Fibroblast of pulmonary artery (primary cell): ENCODE measurements around the gene AKAP8.
A peak's percentile ranks its signal among the peaks of the same experiment; 100 is the strongest.

Experiments used
- DNase-seq: peaks from one replicate; pipeline ENCODE4 v3.0.0-alpha.2; 2010; ENCODE audit warnings: low read depth
- H3K4me3 ChIP-seq: replicated peaks from 2 replicates; pipeline ENCODE4 v1.5.1; 2011; ENCODE audit warnings: low read depth, mild to moderate bottlenecking, control low read depth, low read length, moderate library complexity
- TF ChIP-seq, protein P1 (sequence below): IDR thresholded peaks from 2 replicates; pipeline ENCODE4 v1.5.1; 2011; ENCODE audit warnings: mild to moderate bottlenecking, control low read depth, low read length, inconsistent platforms; ENCODE audit errors: missing control alignments

AKAP8 gene

GRCh38 chr19:15390814-15391213 is 11.2 kb upstream of the AKAP8 start:
- no peak overlapping the region for H3K4me3 ChIP-seq
- DNase-seq: no peak

GRCh38 chr19:15381864-15382263 is 2.3 kb upstream of the AKAP8 start:
- no peak for DNase-seq
- H3K4me3 ChIP-seq: no peak overlapping the region
- TF ChIP-seq, protein P1, sequence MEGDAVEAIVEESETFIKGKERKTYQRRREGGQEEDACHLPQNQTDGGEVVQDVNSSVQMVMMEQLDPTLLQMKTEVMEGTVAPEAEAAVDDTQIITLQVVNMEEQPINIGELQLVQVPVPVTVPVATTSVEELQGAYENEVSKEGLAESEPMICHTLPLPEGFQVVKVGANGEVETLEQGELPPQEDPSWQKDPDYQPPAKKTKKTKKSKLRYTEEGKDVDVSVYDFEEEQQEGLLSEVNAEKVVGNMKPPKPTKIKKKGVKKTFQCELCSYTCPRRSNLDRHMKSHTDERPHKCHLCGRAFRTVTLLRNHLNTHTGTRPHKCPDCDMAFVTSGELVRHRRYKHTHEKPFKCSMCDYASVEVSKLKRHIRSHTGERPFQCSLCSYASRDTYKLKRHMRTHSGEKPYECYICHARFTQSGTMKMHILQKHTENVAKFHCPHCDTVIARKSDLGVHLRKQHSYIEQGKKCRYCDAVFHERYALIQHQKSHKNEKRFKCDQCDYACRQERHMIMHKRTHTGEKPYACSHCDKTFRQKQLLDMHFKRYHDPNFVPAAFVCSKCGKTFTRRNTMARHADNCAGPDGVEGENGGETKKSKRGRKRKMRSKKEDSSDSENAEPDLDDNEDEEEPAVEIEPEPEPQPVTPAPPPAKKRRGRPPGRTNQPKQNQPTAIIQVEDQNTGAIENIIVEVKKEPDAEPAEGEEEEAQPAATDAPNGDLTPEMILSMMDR: no peak

More at GRCh38 chr19:15390814-15391213, 11.2 kb upstream of the AKAP8 start:
- TF ChIP-seq, protein P1: no peak

GRCh38 chr19:15381429-15381828 is 1.8 kb upstream of the AKAP8 start:
- TF ChIP-seq, protein P1: no peak
- H3K4me3 ChIP-seq: no peak overlapping the region
- DNase-seq: no peak

DNA sequence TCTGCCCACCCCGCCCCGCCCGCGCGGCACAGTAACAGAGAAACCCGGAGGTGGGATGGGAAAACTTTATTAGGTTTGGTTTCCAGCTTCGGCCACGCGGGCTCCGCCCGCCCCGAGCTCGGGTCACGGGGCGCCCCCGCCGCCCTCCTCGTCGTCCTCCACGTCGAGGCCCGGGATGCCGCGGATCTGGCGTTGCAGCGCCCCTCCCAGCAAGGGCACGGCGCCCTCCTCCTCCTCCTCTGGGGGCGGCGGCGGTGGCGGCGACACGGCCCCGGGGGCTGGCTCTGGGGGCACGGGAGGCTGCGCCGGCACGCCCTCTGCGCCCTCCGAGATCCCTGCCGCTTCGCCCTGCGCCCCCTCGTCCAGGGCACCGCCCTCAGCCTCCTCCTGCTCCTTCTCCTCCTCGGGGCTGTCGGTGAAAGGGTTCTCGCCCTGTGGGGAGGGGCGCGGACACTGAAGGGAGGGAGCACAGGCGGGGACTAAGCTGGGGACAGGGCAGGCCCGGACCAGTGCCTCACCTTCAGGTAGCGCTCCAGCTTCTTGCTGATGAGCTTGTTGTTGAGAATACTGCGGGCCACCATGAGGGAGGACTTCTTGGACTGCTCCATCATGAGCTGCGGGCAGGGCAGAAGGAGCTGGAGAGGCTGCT is 536 bp upstream of the AKAP8 start:
- TF ChIP-seq, protein P1: no peak
- peak; percentile 51 for DNase-seq
- H3K4me3 ChIP-seq: peak overlapping the region; percentile 99

DNA sequence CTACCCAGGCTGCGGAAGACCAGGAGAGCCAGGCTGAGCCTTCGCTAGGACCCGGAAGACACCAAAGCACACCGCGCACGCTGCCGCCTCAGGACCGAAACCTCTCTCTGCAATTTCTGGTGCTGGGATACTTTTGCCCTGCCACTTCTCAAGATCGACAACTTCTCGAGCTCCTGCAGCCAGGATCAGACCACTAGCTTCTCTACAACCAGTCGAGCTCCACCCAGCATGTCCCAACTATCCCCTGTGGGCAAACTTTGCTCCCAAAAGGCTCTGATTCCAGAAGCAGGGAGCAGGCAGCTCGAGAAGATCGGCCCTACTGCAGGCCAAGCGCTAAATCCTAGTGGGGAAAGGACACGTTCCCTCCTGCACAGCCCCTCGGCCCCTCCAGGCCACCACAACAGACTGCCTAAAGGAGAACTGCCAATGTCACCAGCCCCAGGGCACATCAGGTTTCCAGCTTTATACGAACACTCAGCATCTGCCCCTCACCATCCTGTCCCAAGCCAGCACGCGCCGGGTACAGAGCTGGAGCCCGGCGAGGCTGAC is 979 bp downstream of the AKAP8 start:
- peak overlapping the region; percentile 99 for H3K4me3 ChIP-seq
- TF ChIP-seq, protein P1: no peak
- peak; percentile 56 for DNase-seq

- no peak overlapping the region for H3K4me3 ChIP-seq
- no peak for DNase-seq
These were observed 4.7 kb downstream of the AKAP8 start for GRCh38 chr19:15374796-15375440.

More at GRCh38 chr19:15374796-15375440, 4.7 kb downstream of the AKAP8 start:
- TF ChIP-seq, protein P1: no peak
